ENCODE data around the gene RNPC3. TPM values are rescaled to one million over a fixed set of nuclear protein-coding genes. Genes with fewer than 3 reads are reported as not detected.

Gene RNPC3
- total RNA-seq, 2 donors from 2014 or later: 38.6 to 41.1 TPM

- ATAC-seq (ENCODE audit: insufficient number of reproducible peaks, low FRiP score, low read depth): no peak
These were observed 9.2 kb upstream of the RNPC3 start for GRCh38 chr1:103516283-103516682.

GRCh38 chr1:103516693-103517092, 8.8 kb upstream of the RNPC3 start:
- TF ChIP-seq CTCF (IDR thresholded peaks at IDR 0.05): no peak
- Histone ChIP-seq H3K27ac (no peak overlapping the region), H3K9me3 (no peaks in the 10 kb centered on the region), H3K4me3 (no peak overlapping the region), H3K27me3 (replicated peaks; ENCODE audit: insufficient read depth) (no peaks in the 10 kb centered on the region), H3K4me1 (ENCODE audit: control insufficient read depth in 1 of 2, low read depth in 2 of 2) (no peaks in the 10 kb centered on the region), H3K36me3 (no peaks in the 10 kb centered on the region)
- ATAC-seq (ENCODE audit: insufficient number of reproducible peaks, low FRiP score, low read depth): no peak
- no peak for DNase-seq (ENCODE audit: low spot score)

More at GRCh38 chr1:103516283-103516682, 9.2 kb upstream of the RNPC3 start:
- H3K4me1 ChIP-seq (ENCODE audit: control insufficient read depth in 1 of 2, low read depth in 2 of 2): no peaks in the 10 kb centered on the region
- DNase-seq (ENCODE audit: low spot score): no peak
- H3K36me3 ChIP-seq: no peaks in the 10 kb centered on the region
- TF ChIP-seq CTCF (IDR thresholded peaks at IDR 0.05): no peak
- H3K9me3 ChIP-seq: no peaks in the 10 kb centered on the region
- H3K27me3 ChIP-seq (replicated peaks; ENCODE audit: insufficient read depth): no peaks in the 10 kb centered on the region
- H3K4me3 ChIP-seq: no peak overlapping the region
- H3K27ac ChIP-seq: no peak overlapping the region

DNA sequence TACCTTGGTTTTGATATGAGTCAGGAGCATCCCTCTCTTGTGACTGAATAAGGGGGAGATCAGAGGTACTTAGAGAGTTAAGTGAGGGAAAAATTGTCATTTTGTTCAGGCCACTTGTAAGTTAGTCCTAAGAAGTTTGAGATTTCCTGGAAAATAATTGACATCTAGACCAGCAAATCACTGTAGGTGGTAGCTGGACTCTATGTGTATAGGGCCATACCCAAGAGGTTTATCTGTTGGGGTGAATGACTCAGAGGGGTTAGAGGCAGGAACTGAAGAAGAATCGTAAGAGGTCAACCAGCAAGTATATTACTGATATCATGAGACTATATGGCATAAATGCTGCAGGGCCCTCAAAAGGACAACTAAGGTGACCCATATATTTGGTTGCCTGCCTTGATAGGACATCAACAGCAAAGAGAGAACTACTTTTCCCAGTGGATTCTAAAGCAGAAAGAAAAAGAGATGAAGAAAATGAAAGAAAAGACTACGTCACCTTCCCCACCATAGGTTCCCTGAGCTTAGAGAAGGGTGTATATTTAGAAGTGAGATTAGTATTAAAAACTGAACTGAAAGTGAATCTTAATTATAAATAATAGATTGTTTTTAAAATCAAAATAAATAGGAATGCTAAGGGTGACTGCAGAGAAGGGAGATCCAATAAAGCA, 8.0 kb upstream of the RNPC3 start:
- TF ChIP-seq CTCF (IDR thresholded peaks at IDR 0.05): no peak
- no peak overlapping the region for H3K27ac ChIP-seq
- H3K4me3 ChIP-seq: no peak overlapping the region
- H3K27me3 ChIP-seq (replicated peaks; ENCODE audit: insufficient read depth): no peaks in the 10 kb centered on the region
- H3K36me3 ChIP-seq: no peaks in the 10 kb centered on the region
- no peak for ATAC-seq (ENCODE audit: insufficient number of reproducible peaks, low FRiP score, low read depth)
- no peaks in the 10 kb centered on the region for H3K4me1 ChIP-seq (ENCODE audit: control insufficient read depth in 1 of 2, low read depth in 2 of 2)
- H3K9me3 ChIP-seq: no peaks in the 10 kb centered on the region
- DNase-seq (ENCODE audit: low spot score): no peak

DNA sequence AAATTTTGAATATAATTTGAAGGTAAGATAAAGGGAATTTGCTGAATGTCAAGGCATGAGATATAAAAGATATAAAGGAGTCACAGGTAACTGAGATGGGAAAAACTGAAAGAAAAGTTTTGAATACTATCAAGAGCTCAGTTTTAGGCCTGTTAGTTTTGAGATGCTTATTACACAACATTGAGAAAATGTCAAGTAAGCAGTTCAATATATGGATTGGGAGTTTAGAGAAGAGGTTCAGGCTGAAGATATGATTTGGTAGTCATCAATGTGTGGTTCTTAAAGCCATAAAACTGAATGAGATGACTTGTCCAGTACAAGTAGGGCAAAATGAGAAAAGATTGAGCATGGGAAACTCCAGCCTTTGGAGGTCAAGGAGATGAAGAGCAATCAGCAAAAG, 4.7 kb upstream of the RNPC3 start:
- ATAC-seq (ENCODE audit: insufficient number of reproducible peaks, low FRiP score, low read depth): no peak
- no peaks in the 10 kb centered on the region for H3K27me3 ChIP-seq (replicated peaks; ENCODE audit: insufficient read depth)
- DNase-seq (ENCODE audit: low spot score): no peak
- no peak overlapping the region for H3K4me3 ChIP-seq
- TF ChIP-seq CTCF (IDR thresholded peaks at IDR 0.05): no peak
- H3K36me3 ChIP-seq: no peaks in the 10 kb centered on the region
- H3K9me3 ChIP-seq: no peaks in the 10 kb centered on the region
- H3K27ac ChIP-seq: no peak overlapping the region
- H3K4me1 ChIP-seq (ENCODE audit: control insufficient read depth in 1 of 2, low read depth in 2 of 2): no peaks in the 10 kb centered on the region

- H3K27me3 ChIP-seq (replicated peaks; ENCODE audit: insufficient read depth): no peaks in the 10 kb centered on the region
- ATAC-seq (ENCODE audit: insufficient number of reproducible peaks, low FRiP score, low read depth): no peak
- H3K4me1 ChIP-seq (ENCODE audit: control insufficient read depth in 1 of 2, low read depth in 2 of 2): peaks cover 18% of the 10 kb centered on the region in 2 donors
- DNase-seq (ENCODE audit: low spot score): no peak
- no peak overlapping the region for H3K27ac ChIP-seq
- no peak overlapping the region for H3K4me3 ChIP-seq
- TF ChIP-seq CTCF (IDR thresholded peaks at IDR 0.05): no peak
- H3K36me3 ChIP-seq: no peaks in the 10 kb centered on the region
- H3K9me3 ChIP-seq: no peaks in the 10 kb centered on the region
These were observed 2.2 kb upstream of the RNPC3 start for GRCh38 chr1:103523346-103523745.

All from thoracic aorta (tissue), 2 donors.